Activated T-cell treated with anti-CD3 and anti-CD28 coated beads for 24 hours (primary cell): ENCODE measurements around the gene RPTOR.
"Not testable (repeated sequence)": the region's sequence is repeated elsewhere in the genome, so short reads cannot be mapped to it uniquely, and the experiment has no call there.

Experiments used
- DNase-seq: peaks from one replicate; pipeline ENCODE4 v3.0.0-alpha.2; 2020; ENCODE audit warnings: low read depth

The RPTOR gene

GRCh38 chr17:80722661-80723060 is 178.0 kb downstream of the RPTOR start:
- DNase-seq, result no peak

- DNase-seq, result no peak
Observed at GRCh38 chr17:80724775-80725266, 180.2 kb downstream of the RPTOR start.

GRCh38 chr17:80725517-80725916 is 180.9 kb downstream of the RPTOR start:
- no peak for DNase-seq

GRCh38 chr17:80726558-80727408 is 182.1 kb downstream of the RPTOR start:
- no peak for DNase-seq

- no peak for DNase-seq
Observed at GRCh38 chr17:80727409-80727755, 182.7 kb downstream of the RPTOR start.

GRCh38 chr17:80729016-80729415 is 184.4 kb downstream of the RPTOR start:
- no peak for DNase-seq

- no peak for DNase-seq
Observed at GRCh38 chr17:80729761-80730160, 185.1 kb downstream of the RPTOR start.

GRCh38 chr17:80730739-80731138 is 186.1 kb downstream of the RPTOR start:
- DNase-seq, result no peak

GRCh38 chr17:80731323-80731722 is 186.7 kb downstream of the RPTOR start:
- DNase-seq, result no peak

GRCh38 chr17:80732268-80732667 is 187.6 kb downstream of the RPTOR start:
- DNase-seq, result no peak

- DNase-seq, result no peak
Observed at GRCh38 chr17:80737106-80738019, 192.7 kb downstream of the RPTOR start.

- DNase-seq, result no peak
Observed at GRCh38 chr17:80738020-80738808, 193.6 kb downstream of the RPTOR start.

- no peak for DNase-seq
Observed at GRCh38 chr17:80738987-80739730, 194.5 kb downstream of the RPTOR start.

GRCh38 chr17:80740141-80740540 is 195.5 kb downstream of the RPTOR start:
- DNase-seq, result no peak

- no peak for DNase-seq
Observed at GRCh38 chr17:80742091-80742490, 197.5 kb downstream of the RPTOR start.

- no peak for DNase-seq
Observed at GRCh38 chr17:80742581-80743180, 198.0 kb downstream of the RPTOR start.

- no peak for DNase-seq
Observed at GRCh38 chr17:80743181-80743771, 198.6 kb downstream of the RPTOR start.

- DNase-seq, result not testable (repeated sequence)
Observed at GRCh38 chr17:80743973-80744372, 199.3 kb downstream of the RPTOR start.

GRCh38 chr17:80744725-80745124 is 200.1 kb downstream of the RPTOR start:
- DNase-seq, result not testable (repeated sequence)

- DNase-seq, result no peak
Observed at GRCh38 chr17:80745183-80745582, 200.5 kb downstream of the RPTOR start.
